8988T (cell line): ENCODE data around the gene CAPN8.
A peak's percentile ranks its signal among the peaks of the same experiment; 100 is the strongest.

Experiments used
- DNase-seq: peaks from one replicate; pipeline ENCODE4 v3.0.0; 2011

The CAPN8 gene

DNA sequence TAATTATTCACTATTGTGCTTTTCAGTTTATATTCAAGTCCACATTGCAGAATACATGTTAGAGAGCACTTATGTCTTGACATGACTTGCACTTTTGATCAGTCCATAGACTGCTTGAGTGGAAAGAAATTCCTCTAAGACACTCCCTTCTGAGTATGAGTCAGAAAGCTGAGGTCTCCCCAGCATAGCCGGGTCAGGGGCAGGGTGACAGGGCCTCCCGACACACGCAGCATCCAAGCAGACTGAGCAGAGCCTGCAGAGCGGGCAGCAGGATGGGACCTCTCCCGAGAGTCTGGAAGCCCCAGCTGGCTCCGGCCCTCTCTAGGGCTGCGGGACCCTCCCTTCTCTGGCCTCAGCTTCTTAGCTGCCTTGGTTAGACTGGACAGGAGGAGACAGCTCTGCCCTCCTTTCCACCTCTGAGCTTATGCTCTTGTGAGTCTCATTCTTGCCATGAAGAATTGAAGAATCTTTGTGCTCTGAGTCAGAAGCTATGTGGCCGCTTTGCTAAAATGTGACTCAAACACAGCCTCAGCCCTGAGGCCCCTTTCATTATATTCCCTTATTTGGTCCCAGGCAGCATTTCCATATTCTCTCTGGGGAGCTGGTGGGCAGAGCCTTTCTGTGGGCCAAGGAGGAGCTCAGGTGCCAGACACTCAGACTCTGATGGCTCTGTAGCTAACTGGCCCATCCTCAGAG is 35.6 kb upstream of the CAPN8 start:
- DNase-seq, result peak; percentile 42

DNA sequence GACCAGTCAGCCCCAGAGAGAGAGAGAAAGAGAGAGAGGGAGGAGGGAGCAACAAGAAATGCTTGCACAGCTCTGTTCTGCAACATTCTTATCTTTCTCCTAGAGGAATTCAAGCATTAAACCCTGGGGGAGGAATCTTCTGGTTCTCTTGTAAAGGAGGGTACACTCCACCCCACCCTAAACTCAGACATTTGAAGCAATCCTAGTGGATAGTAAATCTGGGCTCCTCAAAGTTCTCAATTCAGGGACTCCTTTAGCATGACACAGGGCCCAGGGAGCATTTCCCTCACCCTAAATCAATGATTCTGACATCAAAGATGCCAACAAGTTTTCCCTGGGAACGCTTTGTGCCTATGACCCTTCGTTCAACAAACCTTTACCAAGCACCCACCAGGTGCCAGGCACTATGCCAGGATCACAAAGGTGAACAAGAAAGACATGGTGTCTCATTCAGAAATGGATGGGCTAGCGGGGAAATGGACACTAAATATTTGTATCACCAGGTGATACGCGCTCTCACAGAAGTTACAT is 35.0 kb upstream of the CAPN8 start:
- DNase-seq, result no peak

GRCh38 chr1:223695941-223696340 is 30.4 kb upstream of the CAPN8 start:
- no peak for DNase-seq

GRCh38 chr1:223695014-223695548 is 29.6 kb upstream of the CAPN8 start:
- no peak for DNase-seq

GRCh38 chr1:223691121-223691520 is 25.6 kb upstream of the CAPN8 start:
- DNase-seq, result no peak

- DNase-seq, result no peak
Observed at GRCh38 chr1:223684488-223684792, 18.9 kb upstream of the CAPN8 start.

- no peak for DNase-seq
Observed at GRCh38 chr1:223683586-223684487, 18.3 kb upstream of the CAPN8 start.

DNA sequence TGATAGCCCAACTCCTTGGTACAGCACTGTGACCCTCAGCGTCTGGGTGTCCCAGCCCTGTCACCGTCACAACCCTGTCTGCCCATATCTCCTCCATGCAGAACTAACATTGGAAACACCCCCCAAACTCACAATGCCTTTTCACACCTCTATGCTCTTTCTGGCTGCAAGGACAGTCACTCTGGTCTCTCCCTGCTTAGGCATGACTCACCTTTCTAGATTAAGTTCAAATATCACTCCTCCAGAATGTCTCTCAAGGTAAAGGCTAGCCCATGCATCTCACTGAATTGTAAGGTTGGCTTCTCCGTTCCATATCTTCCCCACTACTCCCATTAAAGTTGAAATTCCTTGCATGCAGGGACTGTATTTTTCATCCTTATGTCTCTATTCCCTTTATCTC is 17.0 kb upstream of the CAPN8 start:
- DNase-seq, result no peak

- no peak for DNase-seq
Observed at GRCh38 chr1:223680188-223680587, 14.7 kb upstream of the CAPN8 start.

GRCh38 chr1:223678841-223679240 is 13.3 kb upstream of the CAPN8 start:
- DNase-seq, result no peak

DNA sequence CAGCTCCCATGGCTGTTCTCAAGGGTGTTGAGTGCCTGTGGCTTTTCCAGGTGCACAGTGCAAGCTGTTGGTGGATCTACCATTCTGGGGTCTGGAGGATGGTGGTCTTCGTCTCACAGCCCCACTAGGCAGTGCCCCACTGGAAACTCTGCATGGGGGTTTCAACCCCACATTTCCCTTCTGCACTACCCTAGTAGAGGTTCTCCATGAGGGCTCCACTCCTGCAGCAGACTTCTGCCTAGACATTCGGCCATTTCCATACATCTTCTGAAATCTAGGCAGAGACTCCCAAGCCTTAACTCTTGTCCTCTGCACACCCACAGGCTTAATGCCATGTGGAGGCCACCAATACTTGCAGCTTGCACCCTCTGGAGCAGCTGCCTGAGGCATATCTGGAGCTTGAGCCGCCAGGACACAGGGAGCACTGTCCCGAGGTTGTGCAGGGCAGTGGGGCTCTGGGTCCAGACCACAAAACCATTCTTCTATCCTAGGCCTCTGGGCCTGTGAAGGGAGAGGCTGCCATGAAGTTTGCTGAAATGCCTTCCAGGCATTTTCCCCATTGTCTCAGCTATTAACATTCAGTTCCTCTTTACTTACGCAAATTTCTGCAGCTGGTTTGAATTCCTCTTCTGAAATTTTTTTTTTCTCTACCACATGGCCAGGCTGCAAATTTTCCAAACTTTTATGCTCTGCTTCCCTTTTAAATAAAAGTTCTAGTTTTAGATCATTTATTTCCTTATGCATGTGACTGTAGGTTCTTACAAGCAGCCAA is 8.8 kb upstream of the CAPN8 start:
- no peak for DNase-seq

DNA sequence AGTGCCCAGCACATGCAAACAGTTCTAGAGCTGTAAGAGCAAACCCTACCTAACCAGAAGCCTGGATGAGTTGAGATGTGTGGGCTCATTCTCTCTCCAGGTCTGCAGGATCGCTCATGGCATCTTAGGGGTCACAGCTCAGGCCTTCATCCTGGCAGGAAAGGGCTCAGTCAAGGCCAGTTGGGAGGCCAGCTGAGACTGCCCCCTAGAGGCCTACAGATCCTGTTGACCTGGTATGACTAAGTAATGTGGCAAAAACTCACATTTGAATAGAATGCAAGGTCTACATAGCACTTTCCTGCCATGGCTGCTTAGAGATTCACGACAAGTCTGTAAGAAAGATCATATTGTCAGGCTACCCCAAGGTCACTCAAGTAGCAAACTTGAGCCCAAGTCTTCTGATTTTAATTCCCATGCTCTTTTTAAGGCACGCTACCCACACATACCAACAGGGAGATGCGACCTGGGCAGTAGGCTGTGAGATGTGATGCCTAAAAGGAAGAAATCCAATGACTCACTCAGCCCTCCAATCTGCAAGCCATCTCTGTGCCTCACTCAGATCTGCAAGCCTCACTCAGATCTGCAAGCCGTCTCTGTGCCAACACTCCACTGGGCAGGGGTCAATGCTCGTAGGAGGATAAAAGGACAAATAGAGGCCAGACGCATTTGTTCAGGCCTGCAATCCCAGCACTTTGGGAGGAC is 5.1 kb upstream of the CAPN8 start:
- DNase-seq, result no peak

DNA sequence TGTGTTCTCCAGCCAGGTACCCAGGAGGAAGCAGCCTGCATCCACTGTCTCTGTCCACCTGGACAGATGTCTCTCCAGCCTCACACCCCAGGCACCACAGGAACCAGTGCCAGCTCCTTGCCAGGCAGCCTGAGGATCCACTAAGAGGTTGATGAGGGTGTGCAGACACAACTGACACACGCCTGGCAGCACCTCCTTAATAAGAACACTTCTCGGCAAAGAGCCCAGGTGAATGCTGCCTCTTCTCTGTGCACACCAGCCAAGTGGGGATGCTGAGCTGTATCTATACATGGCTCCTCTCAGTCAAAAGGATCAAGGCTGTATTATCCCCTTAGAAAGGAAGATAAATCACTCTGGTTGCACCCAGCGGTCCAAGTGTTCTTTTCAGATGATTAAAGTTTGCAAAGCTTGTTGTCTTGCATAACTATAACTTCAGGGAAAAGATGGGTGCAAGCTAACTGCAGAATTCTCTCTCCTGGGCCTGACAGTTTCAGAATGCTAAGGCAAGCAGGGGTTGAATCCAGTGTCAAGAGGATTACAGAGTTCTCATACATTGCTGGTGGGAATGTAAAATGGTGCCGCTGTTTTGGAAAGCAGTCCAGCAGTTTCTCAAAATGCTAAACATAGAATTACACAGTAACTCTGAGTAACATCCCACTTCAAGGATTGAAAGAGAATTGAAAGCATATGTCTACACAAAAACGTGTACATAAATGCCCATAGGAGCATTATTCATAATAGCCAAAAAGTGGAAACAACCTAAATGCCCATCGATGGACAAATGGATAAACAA is 3.7 kb upstream of the CAPN8 start:
- DNase-seq, result no peak

DNA sequence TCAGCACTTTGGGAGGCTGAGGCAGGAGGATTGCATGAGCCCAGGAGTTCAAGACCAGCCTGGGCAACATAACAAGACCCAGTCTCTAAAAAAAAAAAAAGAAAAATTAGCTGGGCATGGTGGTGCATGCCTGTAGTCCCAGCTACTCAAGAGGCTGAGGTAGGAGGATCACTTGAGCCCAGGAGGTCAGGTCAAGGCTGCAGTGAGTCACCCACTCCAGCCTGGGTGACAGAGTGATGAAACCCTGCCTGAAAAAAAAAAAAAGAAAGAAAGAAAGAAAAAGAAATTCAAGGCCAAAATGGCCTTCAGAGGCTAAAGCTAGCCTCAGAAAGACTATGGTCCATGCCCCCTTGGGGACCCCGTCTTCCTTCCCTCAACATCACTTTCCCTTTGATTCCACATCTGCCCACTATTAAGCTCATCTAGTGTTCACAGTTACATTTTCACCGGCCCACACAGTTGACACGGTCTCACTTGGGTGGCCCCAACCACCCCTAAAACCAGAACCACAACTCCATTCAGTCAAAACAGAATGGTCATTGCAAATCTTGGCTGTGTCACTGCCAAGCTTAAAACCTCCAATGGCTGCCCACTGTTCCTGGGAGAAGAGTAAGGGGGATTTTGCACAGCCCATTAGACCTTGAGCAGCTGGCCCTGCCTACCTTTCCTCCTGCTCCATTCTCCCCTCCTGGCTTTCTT is 2.1 kb upstream of the CAPN8 start:
- no peak for DNase-seq

DNA sequence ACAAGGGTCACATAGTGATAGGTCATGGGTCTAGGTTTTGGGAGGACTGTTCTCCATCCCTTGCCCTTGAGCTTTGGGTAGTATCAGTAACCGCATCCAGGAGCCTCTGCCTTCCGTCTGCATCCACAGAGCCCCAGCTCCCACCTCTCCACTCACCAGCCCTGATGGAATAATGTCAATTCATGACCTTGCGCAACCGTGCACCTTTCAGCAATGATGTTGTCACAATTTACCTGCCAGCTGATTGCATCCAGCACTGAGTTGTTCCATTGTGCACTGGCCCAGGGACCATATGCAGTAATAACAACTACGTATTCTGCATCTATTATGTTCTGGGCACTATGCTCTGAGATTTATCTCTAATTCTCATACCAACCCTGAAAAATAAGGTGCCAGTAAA is 1.4 kb downstream of the CAPN8 start:
- no peak for DNase-seq

DNA sequence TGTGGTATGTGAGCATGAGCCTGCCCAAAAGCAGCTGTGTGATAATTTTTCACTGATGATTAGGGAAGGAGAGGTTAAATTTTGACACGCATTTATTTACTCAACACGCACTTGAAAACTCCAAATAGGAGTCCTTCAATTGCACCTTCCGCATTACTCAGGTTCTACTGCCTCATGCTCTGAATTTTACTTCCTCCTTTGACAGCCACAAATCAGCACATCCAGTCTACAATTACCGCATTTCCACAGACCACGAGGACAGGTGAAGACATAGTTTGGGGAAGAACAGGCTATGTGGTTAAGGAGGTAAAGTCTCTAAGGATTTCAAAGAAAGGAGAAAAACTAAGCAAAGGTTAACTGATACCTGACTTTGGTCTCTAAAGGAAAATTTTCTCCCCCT is 2.6 kb downstream of the CAPN8 start:
- DNase-seq, result no peak

DNA sequence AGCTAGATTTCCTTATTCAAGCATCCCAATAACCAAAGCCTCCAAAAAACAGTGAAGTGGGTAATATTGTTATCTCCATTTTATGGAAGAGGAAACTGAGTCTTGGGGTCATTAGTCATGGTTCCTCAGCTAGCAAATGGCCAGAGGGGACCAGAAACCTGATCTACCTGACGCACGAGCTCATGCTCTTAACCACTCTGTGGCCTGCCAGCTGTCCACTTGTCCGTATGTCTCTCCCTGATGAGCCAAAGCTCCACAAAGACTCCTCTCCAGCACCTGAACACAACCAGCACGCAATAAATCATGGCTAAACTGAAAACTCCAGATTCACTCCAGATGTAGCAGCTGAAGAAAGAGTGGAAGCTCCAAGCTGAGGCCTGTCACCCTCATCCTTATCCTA is 5.8 kb downstream of the CAPN8 start:
- no peak for DNase-seq

- DNase-seq, result no peak
Observed at GRCh38 chr1:223657978-223658377, 7.5 kb downstream of the CAPN8 start.

DNA sequence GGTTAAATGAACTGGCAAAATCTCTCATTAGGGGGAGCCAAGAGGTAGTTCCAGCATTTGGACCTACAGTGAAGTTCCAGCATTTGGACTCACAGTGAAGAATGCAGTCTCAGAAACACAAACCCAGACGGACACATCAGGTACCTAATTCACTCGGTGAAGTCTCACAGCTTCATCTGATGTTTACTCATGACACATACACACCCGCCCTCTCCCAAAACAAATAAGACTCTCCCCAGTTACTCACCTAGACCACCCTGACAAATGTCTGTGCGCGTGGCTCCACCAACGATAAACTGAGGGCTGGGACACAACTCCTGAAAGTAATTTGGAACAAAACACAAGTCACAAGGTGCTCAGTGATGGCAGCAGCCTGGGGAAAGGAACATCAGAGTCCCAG is 11.4 kb downstream of the CAPN8 start:
- no peak for DNase-seq

- no peak for DNase-seq
Observed at GRCh38 chr1:223653431-223653830, 12.1 kb downstream of the CAPN8 start.

DNA sequence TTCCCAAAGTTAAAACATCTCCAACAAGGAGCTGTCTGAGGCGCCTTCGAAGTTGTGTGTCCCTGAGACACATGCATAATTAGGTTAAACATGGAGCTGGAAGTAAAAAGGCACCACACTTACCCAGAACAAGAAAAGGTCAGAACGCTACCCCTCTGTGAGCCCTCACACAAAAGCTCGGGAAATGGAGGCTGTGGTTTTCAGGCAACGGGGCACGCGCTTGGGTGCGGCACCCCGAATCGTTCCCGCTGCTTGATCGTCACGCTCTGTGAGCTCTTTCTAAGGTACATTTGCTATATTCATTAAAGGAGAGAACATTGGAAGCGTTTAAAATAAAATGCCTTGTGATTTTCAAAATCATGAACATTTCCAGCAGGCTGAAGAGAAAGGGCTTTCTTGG is 12.5 kb downstream of the CAPN8 start:
- no peak for DNase-seq
